NCI-H1694 treated with DMSO at 0.1 percent for 48 hours (cell line): ENCODE measurements around the gene OR13A1.
"Not testable (repeated sequence)": the region's sequence is repeated elsewhere in the genome, so short reads cannot be mapped to it uniquely, and the experiment has no call there.

Source experiments
- DNase-seq: peaks from one replicate; lab custom pipeline; 2025; lab: John Stamatoyannopoulos, UW

OR13A1 gene

GRCh38 chr10:45315508-45315907 is at the start of gene OR13A1:
OR13A1 (minus strand) TSS chr10:45315608; CDS start chr10:45304422, 11,186 bp downstream.
- DNase-seq = no peak

- DNase-seq = not testable (repeated sequence)
Measured at GRCh38 chr10:45361983-45362799, 46.8 kb upstream of the OR13A1 start.

- DNase-seq = not testable (repeated sequence)
Measured at GRCh38 chr10:45358961-45359360, 43.6 kb upstream of the OR13A1 start.

- DNase-seq = no peak
Measured at GRCh38 chr10:45355494-45355893, 40.1 kb upstream of the OR13A1 start.

GRCh38 chr10:45354261-45354660 is 38.9 kb upstream of the OR13A1 start:
- no peak for DNase-seq

GRCh38 chr10:45353186-45353585 is 37.8 kb upstream of the OR13A1 start:
- no peak for DNase-seq

- DNase-seq = not testable (repeated sequence)
Measured at GRCh38 chr10:45348196-45348765, 32.9 kb upstream of the OR13A1 start.

- DNase-seq = not testable (repeated sequence)
Measured at GRCh38 chr10:45347464-45347863, 32.1 kb upstream of the OR13A1 start.

- not testable (repeated sequence) for DNase-seq
Measured at GRCh38 chr10:45346652-45347335, 31.4 kb upstream of the OR13A1 start.

- DNase-seq = not testable (repeated sequence)
Measured at GRCh38 chr10:45340420-45340819, 25.0 kb upstream of the OR13A1 start.

- DNase-seq = no peak
Measured at GRCh38 chr10:45339894-45340293, 24.5 kb upstream of the OR13A1 start.

- not testable (repeated sequence) for DNase-seq
Measured at GRCh38 chr10:45331824-45332223, 16.4 kb upstream of the OR13A1 start.

- not testable (repeated sequence) for DNase-seq
Measured at GRCh38 chr10:45326864-45327263, 11.5 kb upstream of the OR13A1 start.

- no peak for DNase-seq
Measured at GRCh38 chr10:45325116-45325515, 9.7 kb upstream of the OR13A1 start.

- no peak for DNase-seq
Measured at GRCh38 chr10:45319702-45320101, 4.3 kb upstream of the OR13A1 start.

- no peak for DNase-seq
Measured at GRCh38 chr10:45313264-45313873, 2.0 kb downstream of the OR13A1 start.

- DNase-seq = no peak
Measured at GRCh38 chr10:45308707-45309106, 6.7 kb downstream of the OR13A1 start.

GRCh38 chr10:45302573-45302972 is 12.8 kb downstream of the OR13A1 start:
- DNase-seq = no peak

GRCh38 chr10:45298341-45298955 is 17.0 kb downstream of the OR13A1 start:
- not testable (repeated sequence) for DNase-seq

- DNase-seq = no peak
Measured at GRCh38 chr10:45294681-45295080, 20.7 kb downstream of the OR13A1 start.

GRCh38 chr10:45286980-45287379 is 28.4 kb downstream of the OR13A1 start:
- DNase-seq = no peak

GRCh38 chr10:45282061-45282460 is 33.3 kb downstream of the OR13A1 start:
- no peak for DNase-seq
